GM12872 (cell line): ENCODE measurements around the gene ENTPD7.

Experiments used
- CTCF ChIP-seq: IDR thresholded peaks from 3 replicates; pipeline ENCODE4 v1.5.1; 2011; ENCODE audit warnings: low read depth, mild to moderate bottlenecking, low read length, moderate library complexity; ENCODE audit not compliant: insufficient read depth

Gene ENTPD7

GRCh38 chr10:99742701-99743100, 83.4 kb downstream of the ENTPD7 start:
- TF ChIP-seq CTCF, result no peak

GRCh38 chr10:99743841-99744240, 84.5 kb downstream of the ENTPD7 start:
- no peak for TF ChIP-seq CTCF

- TF ChIP-seq CTCF, result no peak
Observed at GRCh38 chr10:99748823-99749451, 89.6 kb downstream of the ENTPD7 start.

- no peak for TF ChIP-seq CTCF
Observed at GRCh38 chr10:99750641-99751040, 91.3 kb downstream of the ENTPD7 start.

GRCh38 chr10:99754670-99755069, 95.4 kb downstream of the ENTPD7 start:
- no peak for TF ChIP-seq CTCF
